OCI-LY3 (cell line): ENCODE results near the gene TMEM125.

Experiments used
- H2AFZ ChIP-seq: fragments of 200-600, 300-600 bp; shearing (Covaris generic); 2 replicates; pipeline ENCODE4 v1.6.0; 2014; ENCODE audit warnings: antibody characterized with exemption, low read depth, low read length
- H3K27ac ChIP-seq: fragments of 200-600, 300-600 bp; sonication (generic); 2 replicates; pipeline ENCODE4 v1.5.1; 2014; ENCODE audit warnings: mild to moderate bottlenecking, low read length, moderate library complexity, mixed read lengths
- H3K27me3 ChIP-seq: fragments of 200-600, 300-600 bp; sonication (generic); 2 replicates; pipeline ENCODE4 v1.6.1; 2014; ENCODE audit warnings: low read depth, low read length, mixed read lengths
- H3K36me3 ChIP-seq: fragments of 200-600, 300-600 bp; sonication (generic); replicated peaks from 2 replicates; pipeline ENCODE3; 2014; ENCODE audit warnings: low read depth, low read length, mixed read lengths
- H3K4me1 ChIP-seq: fragments of 300-600, 200-600 bp; sonication (generic); 2 replicates; pipeline ENCODE4 v1.6.1; 2014; ENCODE audit warnings: low read length, mixed read lengths
- H3K4me2 ChIP-seq: fragments of 200-600, 300-600 bp; sonication (generic); 2 replicates; pipeline ENCODE4 v1.6.1; 2014; ENCODE audit warnings: low read length, mixed read lengths
- H3K4me3 ChIP-seq: fragments of 300-600, 200-600 bp; sonication (generic); 2 replicates; pipeline ENCODE4 v1.5.1; 2014; ENCODE audit warnings: antibody characterized with exemption, mild to moderate bottlenecking, low read length, moderate library complexity
- H3K79me2 ChIP-seq: fragments of 300-600, 200-600 bp; shearing (Covaris generic); 2 replicates; pipeline ENCODE4 v1.6.1; 2014; ENCODE audit warnings: mild to moderate bottlenecking, low read length, mixed read lengths
- H3K9ac ChIP-seq: fragments of 300-600, 200-600 bp; shearing (Covaris generic); 2 replicates; pipeline ENCODE4 v1.6.0; 2014; ENCODE audit warnings: mild to moderate bottlenecking, low read length, moderate library complexity
- H3K9me3 ChIP-seq: fragments of 200-600, 300-600 bp; shearing (Covaris generic); 2 replicates; pipeline ENCODE4 v1.6.1; 2014; ENCODE audit warnings: low read length, mixed read lengths; ENCODE audit not compliant: insufficient read depth
- H4K20me1 ChIP-seq: fragments of 200-600, 300-600 bp; sonication (generic); 2 replicates; pipeline ENCODE4 v1.6.1; 2016; ENCODE audit warnings: low read length, mixed read lengths; ENCODE audit not compliant: insufficient read depth
- CTCF ChIP-seq: fragments of 200-600, 300-600 bp; sonication (generic); IDR thresholded peaks from 2 replicates; pipeline ENCODE4 v1.5.1; 2014; ENCODE audit warnings: antibody characterized with exemption, low read length, low read depth
- EZH2phosphoT487 ChIP-seq: fragments of 200-600 bp; shearing (Covaris generic); IDR thresholded peaks from 2 replicates; pipeline ENCODE4 v1.6.1; 2018; ENCODE audit warnings: antibody characterized with exemption, mixed run types, low read depth

TMEM125 gene

GRCh38 chr1:43267818-43268425 lies 1.9 kb upstream of the TMEM125 start:
- Histone ChIP-seq H2AFZ (no peak overlapping the region), H3K4me1 (no peaks in the 10 kb centered on the region), H3K27ac (no peak overlapping the region), H3K36me3 (no peaks in the 10 kb centered on the region), H3K9me3 (no peaks in the 10 kb centered on the region), H4K20me1 (no peaks in the 10 kb centered on the region), H3K79me2 (no peaks in the 10 kb centered on the region), H3K9ac (no peak overlapping the region), H3K4me2 (no peak overlapping the region), H3K4me3 (no peak overlapping the region), H3K27me3 (no peaks in the 10 kb centered on the region)
- TF ChIP-seq CTCF (no peak), EZH2phosphoT487 (no peak)

GRCh38 chr1:43270421-43271095 lies 775 bp downstream of the TMEM125 start:
- no peak overlapping the region for H3K27ac ChIP-seq
- H3K4me3 ChIP-seq: no peak overlapping the region
- no peaks in the 10 kb centered on the region for H3K79me2 ChIP-seq
- H4K20me1 ChIP-seq: no peaks in the 10 kb centered on the region
- no peaks in the 10 kb centered on the region for H3K9me3 ChIP-seq
- H3K27me3 ChIP-seq: no peaks in the 10 kb centered on the region
- H2AFZ ChIP-seq: no peak overlapping the region
- no peaks in the 10 kb centered on the region for H3K4me1 ChIP-seq
- no peak overlapping the region for H3K9ac ChIP-seq
- TF ChIP-seq CTCF (no peak), EZH2phosphoT487 (no peak)
- no peak overlapping the region for H3K4me2 ChIP-seq
- H3K36me3 ChIP-seq: no peaks in the 10 kb centered on the region

GRCh38 chr1:43271186-43272118 lies 1.7 kb downstream of the TMEM125 start:
- Histone ChIP-seq H3K27ac (no peak overlapping the region), H3K27me3 (no peaks in the 10 kb centered on the region), H3K4me2 (no peak overlapping the region), H3K4me3 (no peak overlapping the region), H3K9ac (no peak overlapping the region), H2AFZ (no peak overlapping the region), H3K79me2 (no peaks in the 10 kb centered on the region), H3K4me1 (no peaks in the 10 kb centered on the region), H3K36me3 (no peaks in the 10 kb centered on the region), H4K20me1 (no peaks in the 10 kb centered on the region), H3K9me3 (no peaks in the 10 kb centered on the region)
- TF ChIP-seq EZH2phosphoT487 (no peak), CTCF (no peak)

GRCh38 chr1:43272161-43272560 lies 2.4 kb downstream of the TMEM125 start:
- no peaks in the 10 kb centered on the region for H3K4me1 ChIP-seq
- H3K36me3 ChIP-seq: no peaks in the 10 kb centered on the region
- no peak for TF ChIP-seq EZH2phosphoT487
- no peak for TF ChIP-seq CTCF
- H2AFZ ChIP-seq: no peak overlapping the region
- H3K27me3 ChIP-seq: no peaks in the 10 kb centered on the region
- H3K27ac ChIP-seq: no peak overlapping the region
- no peaks in the 10 kb centered on the region for H4K20me1 ChIP-seq
- no peaks in the 10 kb centered on the region for H3K79me2 ChIP-seq
- H3K4me3 ChIP-seq: no peak overlapping the region
- no peak overlapping the region for H3K4me2 ChIP-seq
- no peak overlapping the region for H3K9ac ChIP-seq
- H3K9me3 ChIP-seq: no peaks in the 10 kb centered on the region
